ENCODE data around the gene WLS.

GRCh38 chr1:68175621-68176398 is 56.5 kb downstream of the WLS start:
- TF ChIP-seq, protein P1, sequence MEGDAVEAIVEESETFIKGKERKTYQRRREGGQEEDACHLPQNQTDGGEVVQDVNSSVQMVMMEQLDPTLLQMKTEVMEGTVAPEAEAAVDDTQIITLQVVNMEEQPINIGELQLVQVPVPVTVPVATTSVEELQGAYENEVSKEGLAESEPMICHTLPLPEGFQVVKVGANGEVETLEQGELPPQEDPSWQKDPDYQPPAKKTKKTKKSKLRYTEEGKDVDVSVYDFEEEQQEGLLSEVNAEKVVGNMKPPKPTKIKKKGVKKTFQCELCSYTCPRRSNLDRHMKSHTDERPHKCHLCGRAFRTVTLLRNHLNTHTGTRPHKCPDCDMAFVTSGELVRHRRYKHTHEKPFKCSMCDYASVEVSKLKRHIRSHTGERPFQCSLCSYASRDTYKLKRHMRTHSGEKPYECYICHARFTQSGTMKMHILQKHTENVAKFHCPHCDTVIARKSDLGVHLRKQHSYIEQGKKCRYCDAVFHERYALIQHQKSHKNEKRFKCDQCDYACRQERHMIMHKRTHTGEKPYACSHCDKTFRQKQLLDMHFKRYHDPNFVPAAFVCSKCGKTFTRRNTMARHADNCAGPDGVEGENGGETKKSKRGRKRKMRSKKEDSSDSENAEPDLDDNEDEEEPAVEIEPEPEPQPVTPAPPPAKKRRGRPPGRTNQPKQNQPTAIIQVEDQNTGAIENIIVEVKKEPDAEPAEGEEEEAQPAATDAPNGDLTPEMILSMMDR (conservative IDR thresholded peaks at IDR 0.05 in 1 of 2, IDR thresholded peaks at IDR 0.05 in 1 of 2; ENCODE audit: low read depth in 1 of 2, low read length in 2 of 2): no peak
- no peak for TF ChIP-seq EZH2 (IDR thresholded peaks at IDR 0.05; ENCODE audit: low read length, missing control alignments)

Measured in fibroblast of lung (primary cell).